ENCODE results near the gene PHF2.
A peak's percentile ranks its signal among the peaks of the same experiment; 100 is the strongest.

The PHF2 gene

DNA sequence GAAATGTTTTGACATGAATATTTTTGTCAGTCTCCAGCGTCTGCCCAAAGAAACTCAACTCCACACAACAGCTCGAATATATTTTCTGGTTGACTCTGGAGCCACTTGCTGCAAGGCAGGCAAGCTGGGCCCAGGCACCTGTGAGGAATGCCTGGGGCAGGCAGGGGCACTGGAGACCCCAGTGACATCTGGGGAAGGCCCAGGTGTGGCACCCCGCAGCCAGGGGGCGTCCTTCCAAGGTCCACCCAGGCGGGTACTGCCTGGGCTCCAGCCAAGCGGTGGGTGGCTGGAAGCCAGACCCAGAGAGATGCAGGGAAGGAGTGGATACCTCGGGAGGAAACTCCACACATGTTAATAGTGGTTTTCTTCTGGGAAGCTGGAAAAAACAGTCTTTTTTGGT is 125.9 kb downstream of the PHF2 start:
- TF ChIP-seq, protein P1, sequence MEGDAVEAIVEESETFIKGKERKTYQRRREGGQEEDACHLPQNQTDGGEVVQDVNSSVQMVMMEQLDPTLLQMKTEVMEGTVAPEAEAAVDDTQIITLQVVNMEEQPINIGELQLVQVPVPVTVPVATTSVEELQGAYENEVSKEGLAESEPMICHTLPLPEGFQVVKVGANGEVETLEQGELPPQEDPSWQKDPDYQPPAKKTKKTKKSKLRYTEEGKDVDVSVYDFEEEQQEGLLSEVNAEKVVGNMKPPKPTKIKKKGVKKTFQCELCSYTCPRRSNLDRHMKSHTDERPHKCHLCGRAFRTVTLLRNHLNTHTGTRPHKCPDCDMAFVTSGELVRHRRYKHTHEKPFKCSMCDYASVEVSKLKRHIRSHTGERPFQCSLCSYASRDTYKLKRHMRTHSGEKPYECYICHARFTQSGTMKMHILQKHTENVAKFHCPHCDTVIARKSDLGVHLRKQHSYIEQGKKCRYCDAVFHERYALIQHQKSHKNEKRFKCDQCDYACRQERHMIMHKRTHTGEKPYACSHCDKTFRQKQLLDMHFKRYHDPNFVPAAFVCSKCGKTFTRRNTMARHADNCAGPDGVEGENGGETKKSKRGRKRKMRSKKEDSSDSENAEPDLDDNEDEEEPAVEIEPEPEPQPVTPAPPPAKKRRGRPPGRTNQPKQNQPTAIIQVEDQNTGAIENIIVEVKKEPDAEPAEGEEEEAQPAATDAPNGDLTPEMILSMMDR (IDR thresholded peaks at IDR 0.05; ENCODE audit: low read depth, low read length): peak; percentile 8
- no peak for DNase-seq (ENCODE audit: extremely low read depth, low read depth)

DNA sequence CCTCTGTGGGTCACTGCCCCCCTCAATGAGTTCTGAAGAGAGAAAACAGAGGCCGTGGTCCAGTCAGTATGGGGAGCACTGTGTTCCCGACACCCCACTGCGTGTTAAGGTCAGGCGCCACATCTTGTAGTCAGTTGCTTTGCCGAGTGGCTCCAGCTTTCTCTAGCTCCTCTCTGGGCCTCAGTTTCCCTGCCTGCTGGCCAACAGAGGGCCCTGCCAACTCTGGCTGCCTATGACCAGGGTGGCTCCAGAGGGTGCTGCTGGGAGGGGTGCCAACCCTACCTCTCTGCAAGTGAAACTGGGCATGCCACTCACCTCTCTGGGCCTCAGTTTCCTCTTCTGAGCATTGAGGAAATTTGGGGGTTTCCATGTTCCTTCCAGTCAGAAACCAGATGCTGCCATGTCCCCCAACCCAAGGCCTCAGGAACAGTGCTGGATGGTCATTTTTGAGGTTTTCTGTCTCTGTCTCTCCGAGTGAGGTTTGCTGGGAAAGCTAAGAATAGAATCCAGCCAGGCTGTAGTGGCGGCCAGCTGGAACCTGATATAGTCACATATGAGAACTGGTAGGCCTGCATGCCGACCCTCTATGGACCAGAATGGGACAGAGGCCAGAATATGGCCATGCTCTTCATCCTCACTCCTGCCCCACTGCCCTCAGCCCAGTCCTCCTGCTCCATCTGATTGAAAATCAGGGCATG is 132.1 kb downstream of the PHF2 start:
- no peak for DNase-seq (ENCODE audit: extremely low read depth, low read depth)
- TF ChIP-seq, protein P1 (IDR thresholded peaks at IDR 0.05; ENCODE audit: low read depth, low read length): no peak

DNA sequence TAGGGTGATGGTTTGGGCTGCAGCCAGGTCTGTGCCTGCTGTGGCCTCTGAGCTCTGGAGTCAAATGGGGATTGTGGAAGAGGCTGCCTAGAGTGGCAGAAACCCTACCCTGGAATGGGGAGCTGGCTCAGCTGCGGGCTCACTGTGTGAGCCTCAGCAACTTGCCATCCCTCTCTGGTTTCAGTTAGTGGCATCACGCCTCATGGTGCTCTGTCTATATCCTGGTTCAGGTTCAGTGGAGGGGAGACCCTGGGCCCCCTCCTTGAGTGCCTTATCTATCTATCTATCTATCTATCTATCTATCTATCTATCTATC is 132.6 kb downstream of the PHF2 start:
- TF ChIP-seq, protein P1 (IDR thresholded peaks at IDR 0.05; ENCODE audit: low read depth, low read length): no peak
- no peak for DNase-seq (ENCODE audit: extremely low read depth, low read depth)

DNA sequence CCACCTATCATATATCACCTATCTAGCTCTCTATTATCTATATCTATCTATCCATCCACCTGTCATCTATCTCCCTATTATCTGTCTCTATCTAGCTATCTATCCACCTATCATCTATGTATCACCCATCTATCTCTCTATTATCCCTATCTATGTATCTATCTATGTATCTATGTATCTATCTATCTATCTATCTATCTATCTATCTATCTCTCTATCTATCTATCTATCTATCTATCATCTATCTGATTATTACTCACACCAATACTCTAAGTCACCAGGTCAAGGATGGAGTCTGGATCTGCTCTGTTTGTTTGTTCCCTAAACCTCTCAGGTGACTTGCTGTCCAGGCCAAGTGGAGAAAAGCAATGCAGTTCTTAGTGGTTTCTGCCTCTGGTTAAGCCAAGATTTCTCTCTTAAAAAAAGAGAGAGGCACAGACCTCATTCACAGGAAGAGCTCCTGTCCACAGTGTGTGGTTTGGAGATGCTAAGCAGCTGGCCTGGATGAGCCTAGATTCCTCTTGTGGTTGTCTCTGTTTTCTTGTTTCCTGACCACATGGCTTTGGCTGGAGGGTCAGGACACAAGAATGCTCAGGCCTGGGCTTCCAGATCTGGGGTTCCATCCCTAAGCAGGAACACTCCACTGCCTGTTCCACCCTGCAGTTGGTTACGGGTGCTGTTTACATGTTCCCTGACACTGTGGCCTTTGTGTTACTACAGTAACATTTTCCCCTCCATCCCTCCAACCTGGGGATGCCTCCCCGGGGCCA is 133.4 kb downstream of the PHF2 start:
- TF ChIP-seq, protein P1 (IDR thresholded peaks at IDR 0.05; ENCODE audit: low read depth, low read length): no peak

DNA sequence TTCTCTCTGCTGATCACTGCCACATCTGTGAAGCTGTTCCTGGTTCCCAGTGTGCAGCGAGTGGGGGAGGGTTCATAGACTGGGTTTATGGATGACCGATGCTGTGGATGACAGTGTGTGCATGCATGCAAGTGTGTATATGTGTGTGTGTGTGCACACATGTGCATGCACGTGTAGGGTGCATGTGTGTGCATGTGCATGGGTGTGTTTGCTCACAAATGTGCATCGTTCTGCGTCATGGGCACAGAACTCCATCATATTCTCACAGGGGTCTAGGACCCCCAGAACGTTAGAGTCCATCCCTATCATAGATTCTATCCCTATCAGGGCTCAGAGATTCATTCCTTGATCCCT is 134.0 kb downstream of the PHF2 start:
- TF ChIP-seq, protein P1 (IDR thresholded peaks at IDR 0.05; ENCODE audit: low read depth, low read length): no peak
- no peak for DNase-seq (ENCODE audit: extremely low read depth, low read depth)

More for the DNA sequence above, 133.4 kb downstream of the PHF2 start:
- DNase-seq (ENCODE audit: extremely low read depth, low read depth): no peak

DNA sequence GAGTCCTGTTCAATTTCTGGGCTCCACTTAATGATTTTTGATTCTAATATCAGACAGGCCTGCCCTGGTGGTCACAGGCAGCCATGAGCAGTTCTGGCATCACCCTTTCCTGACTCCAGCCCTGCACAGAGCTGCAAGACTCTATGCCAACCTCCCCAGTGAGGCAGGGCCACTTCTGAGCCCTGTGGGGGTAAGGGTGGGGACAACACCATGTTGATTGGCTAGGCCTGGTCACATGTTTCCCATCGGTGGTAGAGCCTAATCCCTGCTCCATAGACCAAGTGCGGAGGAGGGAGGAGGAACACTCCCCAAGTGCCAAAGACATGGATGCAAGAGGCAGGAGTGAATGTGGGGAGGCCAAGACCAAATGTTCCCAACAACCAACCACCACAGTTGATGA is 134.6 kb downstream of the PHF2 start:
- TF ChIP-seq, protein P1 (IDR thresholded peaks at IDR 0.05; ENCODE audit: low read depth, low read length): no peak
- no peak for DNase-seq (ENCODE audit: extremely low read depth, low read depth)

DNA sequence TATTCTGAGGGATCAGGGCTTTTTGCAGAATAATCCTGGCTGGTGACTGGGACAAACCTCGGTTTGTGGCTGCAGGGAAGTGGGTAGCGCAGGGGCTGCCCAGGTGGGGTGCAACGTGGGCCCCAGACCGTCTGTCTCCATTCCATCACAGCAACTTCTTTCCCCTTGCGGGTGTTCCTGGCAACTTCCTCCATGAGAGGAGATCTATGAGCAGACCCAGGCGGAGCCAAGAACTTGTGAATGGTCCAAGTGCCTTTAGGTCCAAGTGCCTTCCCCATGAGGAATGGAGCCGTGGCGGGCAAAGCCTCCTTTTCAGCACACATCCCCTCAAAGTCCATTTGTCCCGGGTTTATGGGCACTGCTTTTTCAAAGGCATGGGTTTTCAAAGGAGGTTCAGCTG is 136.5 kb downstream of the PHF2 start:
- TF ChIP-seq, protein P1 (IDR thresholded peaks at IDR 0.05; ENCODE audit: low read depth, low read length): no peak
- no peak for DNase-seq (ENCODE audit: extremely low read depth, low read depth)

Data from AG09319 (cell line).